ENCODE measurements around the gene MAP4K1. TPM values are rescaled to one million over a fixed set of nuclear protein-coding genes. Genes with fewer than 3 reads are reported as not detected.

The MAP4K1 gene
- total RNA-seq, 1 experiment from 2014 or later: 11.1 TPM

- TF ChIP-seq TCF7L2 (IDR thresholded peaks at IDR 0.05; ENCODE audit: low read depth, low read length) (no peak), SIN3A (IDR thresholded peaks at IDR 0.05; ENCODE audit: borderline replicate concordance, insufficient read depth, low read depth, low read length) (no peak)
- TF ChIP-seq, protein P1, sequence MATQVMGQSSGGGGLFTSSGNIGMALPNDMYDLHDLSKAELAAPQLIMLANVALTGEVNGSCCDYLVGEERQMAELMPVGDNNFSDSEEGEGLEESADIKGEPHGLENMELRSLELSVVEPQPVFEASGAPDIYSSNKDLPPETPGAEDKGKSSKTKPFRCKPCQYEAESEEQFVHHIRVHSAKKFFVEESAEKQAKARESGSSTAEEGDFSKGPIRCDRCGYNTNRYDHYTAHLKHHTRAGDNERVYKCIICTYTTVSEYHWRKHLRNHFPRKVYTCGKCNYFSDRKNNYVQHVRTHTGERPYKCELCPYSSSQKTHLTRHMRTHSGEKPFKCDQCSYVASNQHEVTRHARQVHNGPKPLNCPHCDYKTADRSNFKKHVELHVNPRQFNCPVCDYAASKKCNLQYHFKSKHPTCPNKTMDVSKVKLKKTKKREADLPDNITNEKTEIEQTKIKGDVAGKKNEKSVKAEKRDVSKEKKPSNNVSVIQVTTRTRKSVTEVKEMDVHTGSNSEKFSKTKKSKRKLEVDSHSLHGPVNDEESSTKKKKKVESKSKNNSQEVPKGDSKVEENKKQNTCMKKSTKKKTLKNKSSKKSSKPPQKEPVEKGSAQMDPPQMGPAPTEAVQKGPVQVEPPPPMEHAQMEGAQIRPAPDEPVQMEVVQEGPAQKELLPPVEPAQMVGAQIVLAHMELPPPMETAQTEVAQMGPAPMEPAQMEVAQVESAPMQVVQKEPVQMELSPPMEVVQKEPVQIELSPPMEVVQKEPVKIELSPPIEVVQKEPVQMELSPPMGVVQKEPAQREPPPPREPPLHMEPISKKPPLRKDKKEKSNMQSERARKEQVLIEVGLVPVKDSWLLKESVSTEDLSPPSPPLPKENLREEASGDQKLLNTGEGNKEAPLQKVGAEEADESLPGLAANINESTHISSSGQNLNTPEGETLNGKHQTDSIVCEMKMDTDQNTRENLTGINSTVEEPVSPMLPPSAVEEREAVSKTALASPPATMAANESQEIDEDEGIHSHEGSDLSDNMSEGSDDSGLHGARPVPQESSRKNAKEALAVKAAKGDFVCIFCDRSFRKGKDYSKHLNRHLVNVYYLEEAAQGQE (IDR thresholded peaks at IDR 0.05; ENCODE audit: insufficient read depth in 1 of 2, low read depth in 2 of 2, low read length in 1 of 2): no peak
- H3K4me3 ChIP-seq (ENCODE audit: low read depth in 2 of 2, low read length in 2 of 2): no peak overlapping the region
- H3K9me3 ChIP-seq (ENCODE audit: control insufficient read depth, insufficient read depth, low read depth, low read length): no peaks in the 10 kb centered on the region
- ChIA-PET CTCF (no interaction called here), POLR2A (interaction anchor here (0.5 to 0.7 kb wide), 2 partner anchors 21 to 85 kb away, joined by 3 to 6 read pairs; partner anchors contain the start of gene ACTN4)
- H3K4me1 ChIP-seq (ENCODE audit: control insufficient read depth, insufficient read depth, low read length): peaks cover 7% of the 10 kb centered on the region; the same call in 1 of the 2 replicates
- no peak for ATAC-seq
- H3K27ac ChIP-seq (ENCODE audit: low read length): no peak overlapping the region
- no peak for DNase-seq (ENCODE audit: low read depth, low spot score)
- no TSS peak for BruUV-seq (replicated peaks)
- H3K27me3 ChIP-seq (ENCODE audit: control insufficient read depth, insufficient read depth, low read length): no peaks in the 10 kb centered on the region
- H3K36me3 ChIP-seq (ENCODE audit: control insufficient read depth, insufficient read depth, low read length): no peaks in the 10 kb centered on the region
- in situ Hi-C loops (cut with HindIII; ENCODE audit: low pct_unique_long_range_greater_than_20kb, low sequenced_read_pairs): no loop called here
- intact Hi-C loops (cut with micrococcal nuclease; ENCODE audit: unreplicated experiment): no loop called here
These were observed 55.7 kb downstream of the MAP4K1 start for GRCh38 chr19:38562096-38562495.

DNA sequence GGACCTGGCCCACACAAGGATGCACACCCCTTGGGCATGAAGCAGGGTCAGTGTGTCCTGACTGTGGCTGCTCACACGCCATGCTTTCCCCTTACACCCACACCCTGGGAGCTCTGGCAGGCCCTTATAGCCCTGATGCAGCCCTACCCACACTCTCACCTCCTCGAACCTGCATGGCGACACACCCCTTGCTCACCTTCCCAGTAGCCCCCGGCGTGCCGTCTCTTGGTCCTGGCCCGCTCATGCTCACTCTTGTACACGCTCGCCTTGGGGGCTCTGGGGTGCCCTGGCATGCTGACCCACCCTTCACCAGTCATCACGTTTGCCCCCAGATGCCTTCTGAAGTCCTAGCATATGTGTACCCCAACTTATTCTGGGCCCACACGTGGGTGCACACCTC lies 56.1 kb downstream of the MAP4K1 start:
- POLR2A ChIA-PET: interaction anchor here (0.7 kb wide), 1 partner anchor 85 kb away, joined by 3 read pairs; the partner anchor contains the start of gene ACTN4
- no peak for ATAC-seq
- in situ Hi-C loops (cut with HindIII; ENCODE audit: low pct_unique_long_range_greater_than_20kb, low sequenced_read_pairs) (no loop called here), intact Hi-C loops (cut with micrococcal nuclease; ENCODE audit: unreplicated experiment) (no loop called here)
- CTCF ChIA-PET: no interaction called here
- H3K27ac ChIP-seq (ENCODE audit: low read length): no peak overlapping the region
- no TSS peak for BruUV-seq (replicated peaks)
- no peaks in the 10 kb centered on the region for H3K27me3 ChIP-seq (ENCODE audit: control insufficient read depth, insufficient read depth, low read length)
- no peaks in the 10 kb centered on the region for H3K9me3 ChIP-seq (ENCODE audit: control insufficient read depth, insufficient read depth, low read depth, low read length)
- H3K4me1 ChIP-seq (ENCODE audit: control insufficient read depth, insufficient read depth, low read length): peaks cover 7% of the 10 kb centered on the region; the same call in 1 of the 2 replicates
- H3K36me3 ChIP-seq (ENCODE audit: control insufficient read depth, insufficient read depth, low read length): no peaks in the 10 kb centered on the region
- DNase-seq (ENCODE audit: low read depth, low spot score): no peak
- TF ChIP-seq POLR2AphosphoS5 (IDR thresholded peaks at IDR 0.05; ENCODE audit: low read depth, low read length) (no peak), TCF7L2 (IDR thresholded peaks at IDR 0.05; ENCODE audit: low read depth, low read length) (no peak)
- H3K4me3 ChIP-seq (ENCODE audit: low read depth in 2 of 2, low read length in 2 of 2): no peak overlapping the region

GRCh38 chr19:38561053-38561606 lies 56.6 kb downstream of the MAP4K1 start:
- no peak for TF ChIP-seq SIN3A (IDR thresholded peaks at IDR 0.05; ENCODE audit: borderline replicate concordance, insufficient read depth, low read depth, low read length)
- no peak for TF ChIP-seq TCF7L2 (IDR thresholded peaks at IDR 0.05; ENCODE audit: low read depth, low read length)
- TF ChIP-seq POLR2AphosphoS5 (IDR thresholded peaks at IDR 0.05; ENCODE audit: low read depth, low read length): no peak
- TF ChIP-seq, protein P1 (IDR thresholded peaks at IDR 0.05; ENCODE audit: insufficient read depth in 1 of 2, low read depth in 2 of 2, low read length in 1 of 2): no peak
- TF ChIP-seq, protein P2, sequence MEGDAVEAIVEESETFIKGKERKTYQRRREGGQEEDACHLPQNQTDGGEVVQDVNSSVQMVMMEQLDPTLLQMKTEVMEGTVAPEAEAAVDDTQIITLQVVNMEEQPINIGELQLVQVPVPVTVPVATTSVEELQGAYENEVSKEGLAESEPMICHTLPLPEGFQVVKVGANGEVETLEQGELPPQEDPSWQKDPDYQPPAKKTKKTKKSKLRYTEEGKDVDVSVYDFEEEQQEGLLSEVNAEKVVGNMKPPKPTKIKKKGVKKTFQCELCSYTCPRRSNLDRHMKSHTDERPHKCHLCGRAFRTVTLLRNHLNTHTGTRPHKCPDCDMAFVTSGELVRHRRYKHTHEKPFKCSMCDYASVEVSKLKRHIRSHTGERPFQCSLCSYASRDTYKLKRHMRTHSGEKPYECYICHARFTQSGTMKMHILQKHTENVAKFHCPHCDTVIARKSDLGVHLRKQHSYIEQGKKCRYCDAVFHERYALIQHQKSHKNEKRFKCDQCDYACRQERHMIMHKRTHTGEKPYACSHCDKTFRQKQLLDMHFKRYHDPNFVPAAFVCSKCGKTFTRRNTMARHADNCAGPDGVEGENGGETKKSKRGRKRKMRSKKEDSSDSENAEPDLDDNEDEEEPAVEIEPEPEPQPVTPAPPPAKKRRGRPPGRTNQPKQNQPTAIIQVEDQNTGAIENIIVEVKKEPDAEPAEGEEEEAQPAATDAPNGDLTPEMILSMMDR (IDR thresholded peaks at IDR 0.05): no peak
- CTCF ChIA-PET: interaction anchor here (0.7 kb wide), 1 partner anchor 10 kb away, joined by 3 read pairs; no protein-coding TSS in a partner anchor
- POLR2A ChIA-PET: interaction anchor here (0.5 to 0.7 kb wide), 3 partner anchors 72 to 217 kb away, joined by 3 to 4 read pairs (median 3); partner anchors contain the start of gene ACTN4
- Histone ChIP-seq H3K4me1 (ENCODE audit: control insufficient read depth, insufficient read depth, low read length) (peaks cover 7% of the 10 kb centered on the region; the same call in 1 of the 2 replicates), H3K27ac (ENCODE audit: low read length) (no peak overlapping the region), H3K36me3 (ENCODE audit: control insufficient read depth, insufficient read depth, low read length) (no peaks in the 10 kb centered on the region), H3K9me3 (ENCODE audit: control insufficient read depth, insufficient read depth, low read depth, low read length) (no peaks in the 10 kb centered on the region), H3K4me3 (ENCODE audit: low read depth in 2 of 2, low read length in 2 of 2) (no peak overlapping the region), H3K27me3 (ENCODE audit: control insufficient read depth, insufficient read depth, low read length) (no peaks in the 10 kb centered on the region)
- intact Hi-C loops (cut with micrococcal nuclease; ENCODE audit: unreplicated experiment) (no loop called here), in situ Hi-C loops (cut with HindIII; ENCODE audit: low pct_unique_long_range_greater_than_20kb, low sequenced_read_pairs) (no loop called here)
- BruUV-seq (replicated peaks): no TSS peak
- no peak for DNase-seq (ENCODE audit: low read depth, low spot score)
- no peak for ATAC-seq
